Lung (tissue), 12 donors: ENCODE data around the gene CKAP2L. TPM values are rescaled to one million over a fixed set of nuclear protein-coding genes. Genes with fewer than 3 reads are reported as not detected.

ENCODE experiments used
- ATAC-seq: fragments of 200-7000 bp; cut with Tn5 transposase; one replicate; pipeline ENCODE4 v1.9.1; 2020; ENCODE audit warnings: moderate number of reproducible peaks; ENCODE audit not compliant: insufficient read depth, low FRiP score
- DNase-seq, 3 donors: peaks; one replicate each; pipeline ENCODE4 v3.0.0-alpha.2; 2013 to 2017
- H3K27ac ChIP-seq, 2 donors: one replicate each; pipeline ENCODE4 v1.5.1; 2013; ENCODE audit warnings: mild to moderate bottlenecking in 2 of 2, moderate library complexity in 2 of 2, control low read depth in 1 of 2, inconsistent platforms in 1 of 2, low read depth in 1 of 2, low read length in 1 of 2
- H3K27me3 ChIP-seq, 3 donors: one replicate each; pipeline ENCODE4 v1.5.1; 2013; ENCODE audit warnings: low read length in 2 of 3; ENCODE audit not compliant: control insufficient read depth in 3 of 3, insufficient read depth in 3 of 3
- H3K36me3 ChIP-seq, 4 donors: one replicate each; pipeline ENCODE4 v1.5.1; 2013; ENCODE audit warnings: low read length in 4 of 4, mild to moderate bottlenecking in 1 of 4, moderate library complexity in 1 of 4; ENCODE audit not compliant: control insufficient read depth in 4 of 4, insufficient read depth in 4 of 4
- H3K4me1 ChIP-seq, 5 donors: one replicate each; pipeline ENCODE4 v1.5.1; 2013; ENCODE audit warnings: low read length in 5 of 5, mild to moderate bottlenecking in 2 of 5, moderate library complexity in 1 of 5; ENCODE audit not compliant: control insufficient read depth in 5 of 5, insufficient read depth in 5 of 5
- H3K4me3 ChIP-seq: one replicate; pipeline ENCODE4 v1.5.1; 2013; ENCODE audit warnings: mild to moderate bottlenecking, control low read depth, moderate library complexity
- H3K9ac ChIP-seq, 2 donors: one replicate each; pipeline ENCODE4 v1.5.1; 2013; ENCODE audit warnings: low read length in 2 of 2, control low read depth in 1 of 2; ENCODE audit not compliant: insufficient read depth in 1 of 2
- H3K9me3 ChIP-seq, 4 donors: one replicate each; pipeline ENCODE4 v1.5.1; 2013; ENCODE audit warnings: low read length in 3 of 4, mild to moderate bottlenecking in 1 of 4, moderate library complexity in 1 of 4; ENCODE audit not compliant: control insufficient read depth in 4 of 4, insufficient read depth in 3 of 4
- WGBS, 2 donors: extraction: QIAGEN DNeasy Blood & Tissue Kit; methylation state at CpG; one replicate each; pipeline ENCODE4 v1.1.7; 2013; 5-methylcytosine and 5-hydroxymethylcytosine counted together
- polyA plus RNA-seq, 2 donors: library from polyadenylated mRNA; stranded (reverse); fragments of 200-250 nt; gene quantifications; one replicate each; pipeline ENCODE4 v1.2.1, GENCODE V29; 2013
- total RNA-seq, 2 donors: library from RNA; depleted of rRNA in 1 of 2; stranded (reverse); fragments of >200 nt in 1 of 2; gene quantifications; one replicate each; pipeline ENCODE4 v1.2.1, GENCODE V29; 2014 to 2021
- TF ChIP-seq, protein P1 (sequence below): IDR thresholded peaks from 2 replicates; pipeline ENCODE4 v1.5.1; 2012; ENCODE audit warnings: mild to moderate bottlenecking; ENCODE audit errors: control extremely low read depth, extremely low read depth
- donor health status: control.
- donor health status: control.
- donor health status: Bipolar disorder and iron deficiency.
- donor health status: healthy.
- donor health status: DM: yes; HTN: yes; CAD: no.

The CKAP2L gene
- total and polyA plus RNA-seq, 4 donors = 0.48 to 4.0 (median 0.61) TPM

DNA sequence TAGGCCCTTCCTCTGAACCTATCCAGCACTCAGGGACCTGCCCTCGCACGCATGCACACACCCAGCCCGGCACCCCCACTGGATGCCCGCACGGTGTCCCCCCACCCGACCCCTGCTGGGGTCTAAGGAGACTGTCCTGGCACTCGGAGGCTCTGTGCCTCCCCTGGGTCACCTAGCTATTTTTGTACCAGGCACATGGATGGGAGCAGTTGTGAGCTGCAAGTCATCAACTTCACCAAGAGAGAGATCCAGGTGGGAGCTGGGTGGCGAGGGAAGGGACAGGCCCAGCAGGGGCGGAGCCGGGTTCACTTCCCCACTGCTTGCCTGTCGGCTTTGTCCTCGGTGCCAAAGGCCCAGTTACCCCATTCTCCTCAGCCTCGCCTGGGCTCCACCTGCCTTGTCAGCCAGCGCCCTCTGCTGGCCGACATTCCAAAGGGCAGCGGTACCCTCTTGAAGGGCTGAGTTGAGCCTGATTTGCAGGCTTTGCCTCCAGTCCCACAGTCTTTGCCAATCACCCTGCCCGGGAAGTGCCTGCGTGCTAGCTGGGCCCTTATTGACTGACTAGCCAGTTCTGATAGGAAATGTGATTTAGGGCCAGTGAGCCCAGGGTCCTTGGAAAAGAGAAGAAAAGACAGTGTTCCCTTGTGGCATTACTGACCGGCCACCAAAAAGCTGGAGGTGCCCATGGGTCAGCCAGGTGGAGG, 37.8 kb downstream of the CKAP2L start:
- DNase-seq (peak; percentile 88 to 91 (median 91)), ATAC-seq (peak; percentile 95)
- H3K9ac ChIP-seq = no peak overlapping the region
- H3K4me3 ChIP-seq = no peak overlapping the region
- H3K27me3 ChIP-seq = no peaks in the 10 kb centered on the region
- TF ChIP-seq, protein P1, sequence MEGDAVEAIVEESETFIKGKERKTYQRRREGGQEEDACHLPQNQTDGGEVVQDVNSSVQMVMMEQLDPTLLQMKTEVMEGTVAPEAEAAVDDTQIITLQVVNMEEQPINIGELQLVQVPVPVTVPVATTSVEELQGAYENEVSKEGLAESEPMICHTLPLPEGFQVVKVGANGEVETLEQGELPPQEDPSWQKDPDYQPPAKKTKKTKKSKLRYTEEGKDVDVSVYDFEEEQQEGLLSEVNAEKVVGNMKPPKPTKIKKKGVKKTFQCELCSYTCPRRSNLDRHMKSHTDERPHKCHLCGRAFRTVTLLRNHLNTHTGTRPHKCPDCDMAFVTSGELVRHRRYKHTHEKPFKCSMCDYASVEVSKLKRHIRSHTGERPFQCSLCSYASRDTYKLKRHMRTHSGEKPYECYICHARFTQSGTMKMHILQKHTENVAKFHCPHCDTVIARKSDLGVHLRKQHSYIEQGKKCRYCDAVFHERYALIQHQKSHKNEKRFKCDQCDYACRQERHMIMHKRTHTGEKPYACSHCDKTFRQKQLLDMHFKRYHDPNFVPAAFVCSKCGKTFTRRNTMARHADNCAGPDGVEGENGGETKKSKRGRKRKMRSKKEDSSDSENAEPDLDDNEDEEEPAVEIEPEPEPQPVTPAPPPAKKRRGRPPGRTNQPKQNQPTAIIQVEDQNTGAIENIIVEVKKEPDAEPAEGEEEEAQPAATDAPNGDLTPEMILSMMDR = peak; percentile 98
- peaks cover 0 to 9% (median 0%) of the 10 kb centered on the region in 5 donors for H3K4me1 ChIP-seq
- no peak overlapping the region for H3K27ac ChIP-seq
- no peaks in the 10 kb centered on the region for H3K9me3 ChIP-seq
- 34 to 35% methylated on average over 19 of the region's 19 CpGs for WGBS, 2 donors
- no peaks in the 10 kb centered on the region for H3K36me3 ChIP-seq

DNA sequence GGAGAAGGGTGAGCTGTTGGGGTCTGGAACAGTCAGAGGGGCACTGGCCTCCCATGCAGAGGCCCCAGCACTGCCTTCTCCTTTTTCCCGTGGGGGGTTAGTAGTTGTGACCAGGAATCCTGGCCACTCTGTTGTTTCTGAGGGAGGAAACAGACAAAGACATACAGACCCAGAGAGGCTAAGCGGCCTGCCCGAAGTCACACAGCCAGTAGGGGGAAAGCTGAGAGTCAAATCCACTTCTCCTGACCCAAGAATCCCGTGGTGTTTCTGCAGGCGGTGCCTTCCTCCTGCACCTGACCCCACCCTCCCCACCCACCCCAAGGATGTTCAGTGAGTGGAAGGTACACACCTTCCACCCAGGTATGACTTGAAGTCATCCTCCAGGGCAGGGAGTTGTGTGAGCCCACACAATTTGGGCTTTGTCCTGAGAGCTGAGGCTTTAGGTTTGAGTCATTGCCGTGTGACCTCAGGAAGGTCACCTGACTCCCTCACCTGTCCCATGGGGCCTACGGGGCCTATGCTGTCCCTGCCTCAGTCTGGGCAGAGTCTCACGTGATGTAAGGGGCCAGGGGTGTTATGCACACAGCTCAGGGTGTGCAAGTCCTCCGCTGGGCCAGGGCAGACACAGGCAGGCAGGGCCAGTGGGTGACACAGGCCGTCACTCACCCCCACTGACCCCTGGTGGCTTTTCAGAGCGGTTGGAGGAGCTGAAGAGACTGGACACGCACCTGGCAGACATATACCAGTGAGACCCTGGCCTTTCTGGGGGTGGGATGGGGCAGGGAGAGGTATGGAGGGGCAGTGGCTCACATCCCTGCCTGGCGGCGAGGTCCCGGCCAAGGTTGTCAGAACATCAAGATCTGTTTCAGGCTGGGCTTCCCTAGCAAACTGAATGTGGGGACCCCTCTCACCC, 38.6 kb downstream of the CKAP2L start:
- Histone ChIP-seq H3K9me3 (no peaks in the 10 kb centered on the region), H3K9ac (no peak overlapping the region), H3K4me1 (peaks cover 0 to 9% (median 0%) of the 10 kb centered on the region in 5 donors), H3K36me3 (no peaks in the 10 kb centered on the region), H3K4me3 (no peak overlapping the region), H3K27me3 (no peaks in the 10 kb centered on the region), H3K27ac (no peak overlapping the region)
- ATAC-seq = no peak
- 90 to 92% methylated on average over 15 of the region's 15 CpGs for WGBS, 2 donors
- DNase-seq = no peak
- TF ChIP-seq, protein P1 = no peak

DNA sequence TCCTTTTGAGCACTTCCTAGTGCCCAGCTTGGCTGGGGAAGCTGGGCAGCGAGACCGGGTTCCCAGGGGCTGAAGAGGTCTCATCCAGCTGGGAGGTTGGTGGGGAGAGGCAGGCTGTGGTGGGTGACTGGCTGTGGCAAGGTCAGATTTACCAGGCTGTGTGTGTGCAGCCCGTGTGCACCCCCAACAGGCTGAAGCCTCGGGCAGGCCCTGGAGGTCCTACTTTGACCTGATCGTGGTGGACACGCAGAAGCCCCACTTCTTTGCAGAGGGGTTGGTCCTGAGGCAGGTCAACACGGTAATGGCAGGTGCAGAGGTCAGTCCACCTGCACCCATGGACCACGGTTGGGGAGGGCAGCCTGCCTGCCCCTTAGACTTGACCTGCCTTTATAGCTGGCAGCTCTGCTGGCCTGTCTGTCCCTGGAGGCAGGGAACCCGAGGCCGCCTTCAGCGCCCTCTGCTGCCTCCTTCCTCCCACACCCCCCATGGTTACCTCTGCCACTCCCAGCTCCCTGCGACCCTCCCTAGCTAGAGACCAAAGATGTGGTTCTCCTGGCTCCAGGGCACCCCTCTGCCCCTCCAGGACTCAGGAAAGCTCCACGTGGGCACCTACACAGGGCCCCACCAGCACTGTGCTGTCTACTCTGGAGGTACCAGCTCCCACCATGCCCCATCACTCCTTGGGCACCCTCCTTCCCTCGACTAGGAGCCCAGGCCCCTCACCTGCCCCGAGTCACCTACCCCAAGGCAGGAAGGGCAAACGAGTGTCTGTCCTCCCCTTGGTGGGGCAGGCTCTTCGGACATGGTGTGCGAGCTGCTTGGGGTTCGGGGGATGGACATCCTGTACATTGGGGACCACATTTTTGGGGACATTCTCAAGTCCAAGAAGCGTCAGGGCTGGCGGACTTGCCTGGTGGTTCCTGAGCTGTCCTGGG, 39.6 kb downstream of the CKAP2L start:
- no peak for ATAC-seq
- H3K27ac ChIP-seq = no peak overlapping the region
- H3K27me3 ChIP-seq = no peaks in the 10 kb centered on the region
- H3K36me3 ChIP-seq = no peaks in the 10 kb centered on the region
- no peaks in the 10 kb centered on the region for H3K9me3 ChIP-seq
- peaks cover 0 to 9% (median 0%) of the 10 kb centered on the region in 5 donors for H3K4me1 ChIP-seq
- WGBS, 2 donors = 72 to 83% methylated on average over 21 of the region's 21 CpGs
- no peak overlapping the region for H3K4me3 ChIP-seq
- H3K9ac ChIP-seq = no peak overlapping the region
- TF ChIP-seq, protein P1 = no peak
- no peak for DNase-seq
